ENCODE data around the gene ANKRD44.

Gene ANKRD44

DNA sequence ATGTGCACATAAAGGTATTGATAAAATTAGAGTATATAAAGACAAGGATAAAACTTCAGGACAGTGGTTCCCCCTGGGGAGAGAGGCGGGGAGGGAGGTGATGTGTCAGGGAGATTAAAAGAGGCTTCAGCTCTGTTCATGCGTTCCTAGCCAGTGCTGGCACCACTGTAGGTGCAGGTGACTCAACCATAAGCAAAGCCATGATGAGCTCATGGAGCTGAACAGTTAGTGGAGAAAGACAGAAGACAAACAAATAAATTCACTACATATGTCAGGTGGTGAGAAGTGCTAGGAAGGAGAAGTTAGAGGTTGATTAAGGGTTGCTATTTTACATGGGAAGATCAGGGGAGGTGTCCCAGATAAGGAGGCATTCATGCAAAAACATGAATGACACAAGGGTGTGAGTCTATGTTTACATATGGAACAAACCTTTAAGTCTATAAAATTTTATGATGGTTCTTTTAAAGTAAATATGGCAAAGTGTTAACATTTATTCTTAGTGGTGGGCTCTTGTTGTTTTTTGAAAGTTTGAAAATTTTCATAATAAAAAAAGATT is 136.0 kb downstream of the ANKRD44 start:
- Histone ChIP-seq H3K4me2 (ENCODE audit: low read length) (no peak overlapping the region), H3K79me2 (ENCODE audit: insufficient read depth, low read length) (no peaks in the 10 kb centered on the region)

GRCh38 chr2:197171582-197171981 is 139.0 kb downstream of the ANKRD44 start:
- TF ChIP-seq CTCF (IDR thresholded peaks at IDR 0.05; ENCODE audit: low read length) (no peak), EZH2 (IDR thresholded peaks at IDR 0.05; ENCODE audit: borderline replicate concordance, low read length) (no peak)
- Histone ChIP-seq H3K9me3 (ENCODE audit: low read length) (no peaks in the 10 kb centered on the region), H3F3A (ENCODE audit: insufficient read depth, low read length) (no peaks in the 10 kb centered on the region), H3K4me2 (ENCODE audit: low read length) (no peak overlapping the region), H3K27ac (ENCODE audit: low read depth, low read length, poor library complexity, severe bottlenecking) (no peak overlapping the region), H3K27me3 (ENCODE audit: insufficient read depth, low read length) (no peaks in the 10 kb centered on the region), H3K9ac (ENCODE audit: low read length) (no peak overlapping the region), H3K4me3 (ENCODE audit: low read depth, low read length, poor library complexity, severe bottlenecking) (no peak overlapping the region), H4K20me1 (ENCODE audit: insufficient read depth, low read length) (no peaks in the 10 kb centered on the region), H3K9me2 (ENCODE audit: low read depth, low read length) (no peaks in the 10 kb centered on the region), H2AFZ (ENCODE audit: low read length) (no peak overlapping the region), H3K79me2 (ENCODE audit: insufficient read depth, low read length) (no peaks in the 10 kb centered on the region), H3K4me1 (ENCODE audit: insufficient read depth, low read length, severe bottlenecking) (peaks cover 35% of the 10 kb centered on the region), H3K36me3 (ENCODE audit: insufficient read depth, low read length) (peaks cover 3% of the 10 kb centered on the region; the same call in 1 of the 2 replicates)

More for the DNA sequence above, 136.0 kb downstream of the ANKRD44 start:
- H3K27me3 ChIP-seq (ENCODE audit: insufficient read depth, low read length): no peaks in the 10 kb centered on the region
- H2AFZ ChIP-seq (ENCODE audit: low read length): no peak overlapping the region
- no peak overlapping the region for H3K9ac ChIP-seq (ENCODE audit: low read length)
- H3F3A ChIP-seq (ENCODE audit: insufficient read depth, low read length): no peaks in the 10 kb centered on the region
- no peaks in the 10 kb centered on the region for H4K20me1 ChIP-seq (ENCODE audit: insufficient read depth, low read length)
- H3K27ac ChIP-seq (ENCODE audit: low read depth, low read length, poor library complexity, severe bottlenecking): no peak overlapping the region
- H3K36me3 ChIP-seq (ENCODE audit: insufficient read depth, low read length): peaks cover 8% of the 10 kb centered on the region
- peaks cover 14% of the 10 kb centered on the region for H3K4me1 ChIP-seq (ENCODE audit: insufficient read depth, low read length, severe bottlenecking)
- TF ChIP-seq CTCF (IDR thresholded peaks at IDR 0.05; ENCODE audit: low read length) (no peak), EZH2 (IDR thresholded peaks at IDR 0.05; ENCODE audit: borderline replicate concordance, low read length) (no peak)
- H3K4me3 ChIP-seq (ENCODE audit: low read depth, low read length, poor library complexity, severe bottlenecking): no peak overlapping the region
- H3K9me3 ChIP-seq (ENCODE audit: low read length): no peaks in the 10 kb centered on the region
- H3K9me2 ChIP-seq (ENCODE audit: low read depth, low read length): no peaks in the 10 kb centered on the region

- Histone ChIP-seq H3F3A (ENCODE audit: insufficient read depth, low read length) (no peaks in the 10 kb centered on the region), H3K9ac (ENCODE audit: low read length) (no peak overlapping the region), H3K27ac (ENCODE audit: low read depth, low read length, poor library complexity, severe bottlenecking) (no peak overlapping the region), H4K20me1 (ENCODE audit: insufficient read depth, low read length) (no peaks in the 10 kb centered on the region), H3K9me3 (ENCODE audit: low read length) (no peaks in the 10 kb centered on the region), H3K4me3 (ENCODE audit: low read depth, low read length, poor library complexity, severe bottlenecking) (no peak overlapping the region), H3K4me1 (ENCODE audit: insufficient read depth, low read length, severe bottlenecking) (peaks cover 35% of the 10 kb centered on the region), H3K4me2 (ENCODE audit: low read length) (no peak overlapping the region), H3K79me2 (ENCODE audit: insufficient read depth, low read length) (no peaks in the 10 kb centered on the region), H3K27me3 (ENCODE audit: insufficient read depth, low read length) (no peaks in the 10 kb centered on the region), H3K9me2 (ENCODE audit: low read depth, low read length) (no peaks in the 10 kb centered on the region), H2AFZ (ENCODE audit: low read length) (no peak overlapping the region), H3K36me3 (ENCODE audit: insufficient read depth, low read length) (peaks cover 3% of the 10 kb centered on the region; the same call in 1 of the 2 replicates)
- TF ChIP-seq CTCF (IDR thresholded peaks at IDR 0.05; ENCODE audit: low read length) (no peak), EZH2 (IDR thresholded peaks at IDR 0.05; ENCODE audit: borderline replicate concordance, low read length) (no peak)
Measured at GRCh38 chr2:197170208-197170607, 140.4 kb downstream of the ANKRD44 start.
